ENCODE measurements around the gene C9orf50.

- TF ChIP-seq CTCF (IDR thresholded peaks at IDR 0.05) (no peak), POLR2A (IDR thresholded peaks at IDR 0.05) (no peak)
Observed at GRCh38 chr9:129639034-129639630, 18.2 kb upstream of the C9orf50 start.
